HepG2 (cell line): Measurements from ENCODE around the gene BOD1. TPM values are rescaled to one million over a fixed set of nuclear protein-coding genes. Genes with fewer than 3 reads are reported as not detected.
A peak's percentile ranks its signal among the peaks of the same experiment; 100 is the strongest.

Source experiments
- ARNT2 ChIP-seq: sonication (generic); formaldehyde crosslinking; IDR thresholded peaks from 2 replicates; pipeline ENCODE4 v1.8.0; 2022; ENCODE audit warnings: mild to moderate bottlenecking, low read depth, missing genetic modification reagents, moderate library complexity
- ATF7-NPFF ChIP-seq: sonication (generic); formaldehyde crosslinking; IDR thresholded peaks from 2 replicates; pipeline ENCODE4 v1.8.1; 2023; ENCODE audit warnings: mild to moderate bottlenecking, low read depth, missing genetic modification reagents, moderate library complexity
- ELF3 ChIP-seq: IDR thresholded peaks from 2 replicates; pipeline ENCODE4 v1.6.1; 2016; ENCODE audit warnings: missing genetic modification reagents, missing compliant biosample characterization
- ERF ChIP-seq: IDR thresholded peaks from 2 replicates; pipeline ENCODE4 v1.6.1; 2018; ENCODE audit warnings: missing biosample characterization, missing genetic modification reagents
- FOXA3 ChIP-seq: IDR thresholded peaks from 2 replicates; pipeline ENCODE4 v1.6.1; 2016; ENCODE audit warnings: missing genetic modification reagents, missing compliant biosample characterization
- RELA ChIP-seq: sonication (generic); formaldehyde crosslinking; IDR thresholded peaks from 2 replicates; pipeline ENCODE4 v1.4.0; 2020; ENCODE audit warnings: missing genetic modification reagents
- SALL1 ChIP-seq: sonication (generic); formaldehyde crosslinking; IDR thresholded peaks from 2 replicates; pipeline ENCODE4 v1.8.0; 2022; ENCODE audit warnings: mild to moderate bottlenecking, missing genetic modification reagents
- SOX6 ChIP-seq, 2 experiments: fragments of 450-650 bp in 1 of 2; sonication (generic) in 1 of 2; formaldehyde crosslinking in 1 of 2; IDR thresholded peaks; 2 replicates each; pipeline versions ENCODE4 v1.4.0 to v1.6.1; 2017 to 2020; ENCODE audit warnings: antibody characterized with exemption in 1 of 2, mild to moderate bottlenecking in 1 of 2, missing genetic modification reagents in 1 of 2
- TOE1 ChIP-seq: sonication (generic); formaldehyde crosslinking; IDR thresholded peaks from 2 replicates; pipeline ENCODE4 v1.4.0; 2020; ENCODE audit warnings: mild to moderate bottlenecking, missing genetic modification reagents
- ZNF572 ChIP-seq: sonication (generic); formaldehyde crosslinking; IDR thresholded peaks from 2 replicates; pipeline ENCODE4 v1.5.1; 2020; ENCODE audit warnings: mild to moderate bottlenecking, missing genetic modification reagents
- ZNF761 ChIP-seq: sonication (generic); formaldehyde crosslinking; conservative IDR thresholded peaks from 2 replicates; pipeline ENCODE4 v1.4.0; 2020; ENCODE audit warnings: mild to moderate bottlenecking, missing genetic modification reagents
- ZNF772 ChIP-seq: sonication (generic); formaldehyde crosslinking; IDR thresholded peaks from 2 replicates; pipeline ENCODE4 v1.5.0; 2020; ENCODE audit warnings: mild to moderate bottlenecking, missing genetic modification reagents
- ZNF775 ChIP-seq: sonication (generic); formaldehyde crosslinking; IDR thresholded peaks from 2 replicates; pipeline ENCODE4 v1.4.0; 2020; ENCODE audit warnings: missing genetic modification reagents, mild to moderate bottlenecking, moderate library complexity, borderline replicate concordance
- ZNF788 ChIP-seq: sonication (generic); formaldehyde crosslinking; IDR thresholded peaks from 2 replicates; pipeline ENCODE4 v1.5.0; 2020; ENCODE audit warnings: mild to moderate bottlenecking, missing genetic modification reagents, borderline replicate concordance
- ZNF879 ChIP-seq: sonication (generic); formaldehyde crosslinking; IDR thresholded peaks from 2 replicates; pipeline ENCODE4 v1.8.1; 2023; ENCODE audit warnings: missing genetic modification reagents
- ZSCAN31 ChIP-seq: sonication (generic); formaldehyde crosslinking; IDR thresholded peaks from 2 replicates; pipeline ENCODE4 v1.5.0; 2020; ENCODE audit warnings: low read depth, mild to moderate bottlenecking, missing genetic modification reagents
- polyA plus RNA-seq, 8 experiments: library from polyadenylated mRNA; depleted of rRNA in 3 of 8; stranded (reverse) in 7 of 8; unstranded in 1 of 8; fragments of >200 nt; fragmentation: Illumina TruSeq in 4 of 8; extraction: Trizol in 4 of 8; gene quantifications; 2 replicates each; pipeline versions ENCODE4 v1.2.1 to v1.2.3, GENCODE V29; 2011 to 2016; ENCODE audit warnings: low read depth in 4 of 8, missing spikeins in 1 of 8, mixed read lengths in 1 of 8; ENCODE audit not compliant: insufficient read depth in 1 of 8
- total RNA-seq, 5 experiments: library from RNA; depleted of rRNA; stranded (reverse); fragments of >200 nt; fragmentation: Illumina TruSeq; extraction: Trizol; gene quantifications; 2 replicates each; pipeline ENCODE4 v1.2.3, GENCODE V29; 2016; ENCODE audit warnings: low read depth in 1 of 5
- TF ChIP-seq, protein P1 (sequence below): sonication (generic); formaldehyde crosslinking; IDR thresholded peaks from 2 replicates; pipeline ENCODE4 v1.9.0; 2022; ENCODE audit warnings: missing genetic modification reagents, mild to moderate bottlenecking, borderline replicate concordance
- TF ChIP-seq, protein P2 (sequence below): sonication (generic); formaldehyde crosslinking; IDR thresholded peaks from 2 replicates; pipeline ENCODE4 v1.8.1; 2022; ENCODE audit warnings: low read depth, mild to moderate bottlenecking, missing genetic modification reagents
- TF ChIP-seq, protein P3 (sequence below): sonication (generic); formaldehyde crosslinking; IDR thresholded peaks from 2 replicates; pipeline ENCODE4 v1.8.0; 2022; ENCODE audit warnings: missing genetic modification reagents, low read depth, mild to moderate bottlenecking, borderline replicate concordance
- TF ChIP-seq, protein P4 (sequence below): sonication (generic); formaldehyde crosslinking; IDR thresholded peaks from 2 replicates; pipeline ENCODE4 v1.5.0; 2020; ENCODE audit warnings: missing genetic modification reagents

BOD1 gene
- total and polyA plus RNA-seq, 2 of the 13 experiments (the other 11 are each of a cell fraction or from before 2014, with no cell fraction given) = 81.5 to 103 TPM

DNA sequence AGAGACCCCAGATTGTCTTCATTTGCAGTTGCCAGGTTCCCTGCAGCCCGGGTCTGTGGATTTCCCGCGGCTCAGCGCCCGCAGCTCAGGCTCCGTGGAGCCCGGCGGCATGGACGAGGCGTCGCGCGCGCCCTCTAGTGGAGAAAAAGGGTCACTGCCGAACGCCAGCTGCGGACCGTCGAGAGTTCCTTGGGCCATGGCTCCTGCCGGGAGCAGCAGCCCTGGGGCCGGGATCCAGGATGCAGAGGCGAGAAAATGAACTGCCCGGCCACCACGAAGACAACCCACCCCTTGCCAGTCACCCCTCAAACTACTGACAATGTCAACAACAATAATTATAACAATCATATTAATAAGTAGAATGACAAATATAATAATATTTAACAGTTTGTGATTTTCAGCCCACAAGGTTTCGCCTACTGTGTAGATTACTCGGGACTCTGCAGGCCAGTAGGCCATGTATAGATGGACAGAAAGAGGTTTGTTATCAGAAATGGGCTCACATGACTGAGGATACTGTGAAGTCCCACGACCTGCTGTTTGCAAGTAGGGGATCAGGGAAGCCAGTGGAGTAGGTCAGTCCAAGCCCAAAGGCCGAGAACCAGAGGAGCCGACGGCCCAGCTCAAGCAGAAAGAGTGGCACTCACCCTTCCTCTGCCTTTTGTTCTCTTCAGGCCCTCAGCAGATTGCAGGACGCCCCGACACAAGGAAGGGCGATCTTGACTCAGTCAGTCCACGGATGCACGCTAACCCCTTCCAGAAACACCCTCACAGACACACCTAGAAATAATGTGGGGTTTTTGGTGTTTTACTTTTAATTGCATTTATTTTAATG is 43.1 kb downstream of the BOD1 start (continued):
- TF ChIP-seq, protein P1, sequence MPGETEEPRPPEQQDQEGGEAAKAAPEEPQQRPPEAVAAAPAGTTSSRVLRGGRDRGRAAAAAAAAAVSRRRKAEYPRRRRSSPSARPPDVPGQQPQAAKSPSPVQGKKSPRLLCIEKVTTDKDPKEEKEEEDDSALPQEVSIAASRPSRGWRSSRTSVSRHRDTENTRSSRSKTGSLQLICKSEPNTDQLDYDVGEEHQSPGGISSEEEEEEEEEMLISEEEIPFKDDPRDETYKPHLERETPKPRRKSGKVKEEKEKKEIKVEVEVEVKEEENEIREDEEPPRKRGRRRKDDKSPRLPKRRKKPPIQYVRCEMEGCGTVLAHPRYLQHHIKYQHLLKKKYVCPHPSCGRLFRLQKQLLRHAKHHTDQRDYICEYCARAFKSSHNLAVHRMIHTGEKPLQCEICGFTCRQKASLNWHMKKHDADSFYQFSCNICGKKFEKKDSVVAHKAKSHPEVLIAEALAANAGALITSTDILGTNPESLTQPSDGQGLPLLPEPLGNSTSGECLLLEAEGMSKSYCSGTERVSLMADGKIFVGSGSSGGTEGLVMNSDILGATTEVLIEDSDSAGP (CRISPR knock-in tag) = peak; percentile 49; the same call in 1 of the 2 replicates
- TF ChIP-seq RELA (CRISPR knock-in tag) (0 out of 2 replicates have a peak, but pooled peaks have one; percentile 71), ZNF772 (peak; percentile 54; the same call in 1 of the 2 replicates), ZNF761 (CRISPR knock-in tag) (no peak), SOX6 (IDR thresholded peaks at IDR 0.05) (no peak), SOX6 (CRISPR knock-in tag; IDR thresholded peaks at IDR 0.05) (0 out of 2 replicates have a peak, but pooled peaks have one; percentile 24), SALL1 (CRISPR knock-in tag) (peak; percentile 52; the same call in 1 of the 2 replicates), ZNF775 (CRISPR knock-in tag) (no peak), ZNF788 (CRISPR knock-in tag) (0 out of 2 replicates have a peak, but pooled peaks have one; percentile 28), ZNF572 (CRISPR knock-in tag) (peak; percentile 54; the same call in 1 of the 2 replicates), ELF3 (CRISPR knock-in tag) (0 out of 2 replicates have a peak, but pooled peaks have one; percentile 16), ZSCAN31 (peak; percentile 61; the same call in 1 of the 2 replicates), FOXA3 (CRISPR knock-in tag) (0 out of 2 replicates have a peak, but pooled peaks have one; percentile 9), ATF7-NPFF (CRISPR knock-in tag) (0 out of 2 replicates have a peak, but pooled peaks have one; percentile 30), ZNF879 (CRISPR knock-in tag) (no peak), ARNT2 (CRISPR knock-in tag) (0 out of 2 replicates have a peak, but pooled peaks have one; percentile 28), ERF (CRISPR knock-in tag) (0 out of 2 replicates have a peak, but pooled peaks have one; percentile 25), TOE1 (CRISPR knock-in tag) (no peak)
- TF ChIP-seq, protein P2, sequence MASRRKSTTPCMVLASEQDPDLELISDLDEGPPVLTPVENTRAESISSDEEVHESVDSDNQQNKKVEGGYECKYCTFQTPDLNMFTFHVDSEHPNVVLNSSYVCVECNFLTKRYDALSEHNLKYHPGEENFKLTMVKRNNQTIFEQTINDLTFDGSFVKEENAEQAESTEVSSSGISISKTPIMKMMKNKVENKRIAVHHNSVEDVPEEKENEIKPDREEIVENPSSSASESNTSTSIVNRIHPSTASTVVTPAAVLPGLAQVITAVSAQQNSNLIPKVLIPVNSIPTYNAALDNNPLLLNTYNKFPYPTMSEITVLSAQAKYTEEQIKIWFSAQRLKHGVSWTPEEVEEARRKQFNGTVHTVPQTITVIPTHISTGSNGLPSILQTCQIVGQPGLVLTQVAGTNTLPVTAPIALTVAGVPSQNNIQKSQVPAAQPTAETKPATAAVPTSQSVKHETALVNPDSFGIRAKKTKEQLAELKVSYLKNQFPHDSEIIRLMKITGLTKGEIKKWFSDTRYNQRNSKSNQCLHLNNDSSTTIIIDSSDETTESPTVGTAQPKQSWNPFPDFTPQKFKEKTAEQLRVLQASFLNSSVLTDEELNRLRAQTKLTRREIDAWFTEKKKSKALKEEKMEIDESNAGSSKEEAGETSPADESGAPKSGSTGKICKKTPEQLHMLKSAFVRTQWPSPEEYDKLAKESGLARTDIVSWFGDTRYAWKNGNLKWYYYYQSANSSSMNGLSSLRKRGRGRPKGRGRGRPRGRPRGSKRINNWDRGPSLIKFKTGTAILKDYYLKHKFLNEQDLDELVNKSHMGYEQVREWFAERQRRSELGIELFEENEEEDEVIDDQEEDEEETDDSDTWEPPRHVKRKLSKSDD = no peak
- TF ChIP-seq, protein P3, sequence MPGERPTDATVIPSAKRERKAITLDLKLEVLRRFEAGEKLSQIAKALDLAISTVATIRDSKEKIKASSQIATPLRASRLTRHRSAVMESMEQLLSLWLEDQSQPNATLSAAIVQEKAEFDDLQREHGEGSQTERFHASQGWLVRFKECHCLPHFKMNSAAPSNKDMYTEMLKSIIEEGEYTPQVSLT (CRISPR knock-in tag) = no peak
- TF ChIP-seq, protein P4, sequence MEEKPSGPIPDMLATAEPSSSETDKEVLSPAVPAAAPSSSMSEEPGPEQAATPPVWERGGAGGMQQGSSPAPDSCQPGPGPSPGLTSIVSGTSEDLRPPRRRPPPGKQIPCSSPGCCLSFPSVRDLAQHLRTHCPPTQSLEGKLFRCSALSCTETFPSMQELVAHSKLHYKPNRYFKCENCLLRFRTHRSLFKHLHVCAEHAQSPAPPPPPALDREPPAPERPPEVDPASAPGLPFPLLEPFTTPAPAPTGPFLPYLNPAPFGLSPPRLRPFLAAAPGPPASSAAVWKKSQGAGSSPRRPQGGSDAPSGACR = 0 out of 2 replicates have a peak, but pooled peaks have one; percentile 43
